NCI-H1930 (cell line): ENCODE results near the gene CCL28.
"Not testable (repeated sequence)": the region's sequence is repeated elsewhere in the genome, so short reads cannot be mapped to it uniquely, and the experiment has no call there.

Source experiments
- DNase-seq, 2 experiments: peaks; one replicate each; lab custom pipeline; 2025; lab: John Stamatoyannopoulos, UW

The CCL28 gene

GRCh38 chr5:43412156-43412555, at the start of gene CCL28:
CCL28 (minus strand) TSS chr5:43412391; CDS start chr5:43412316, 75 bp downstream.
- no peak for DNase-seq

GRCh38 chr5:43461066-43461465, 48.9 kb upstream of the CCL28 start:
- no peak for DNase-seq

- no peak for DNase-seq
Measured at GRCh38 chr5:43456556-43456955, 44.4 kb upstream of the CCL28 start.

- not testable (repeated sequence) for DNase-seq
Measured at GRCh38 chr5:43441575-43441974, 29.4 kb upstream of the CCL28 start.

GRCh38 chr5:43437062-43437660, 25.0 kb upstream of the CCL28 start:
- no peak for DNase-seq

GRCh38 chr5:43433382-43433781, 21.2 kb upstream of the CCL28 start:
- DNase-seq, result no peak

- DNase-seq, result no peak
Measured at GRCh38 chr5:43432486-43433375, 20.5 kb upstream of the CCL28 start.

GRCh38 chr5:43429706-43430105, 17.5 kb upstream of the CCL28 start:
- no peak for DNase-seq

- no peak for DNase-seq
Measured at GRCh38 chr5:43429016-43429415, 16.8 kb upstream of the CCL28 start.

- no peak for DNase-seq
Measured at GRCh38 chr5:43427306-43427705, 15.1 kb upstream of the CCL28 start.

- no peak for DNase-seq
Measured at GRCh38 chr5:43425983-43426382, 13.8 kb upstream of the CCL28 start.

GRCh38 chr5:43423086-43423485, 10.9 kb upstream of the CCL28 start:
- not testable (repeated sequence) for DNase-seq

- no peak for DNase-seq
Measured at GRCh38 chr5:43422143-43422542, 10.0 kb upstream of the CCL28 start.

- DNase-seq, result no peak
Measured at GRCh38 chr5:43421450-43422133, 9.4 kb upstream of the CCL28 start.

GRCh38 chr5:43420241-43420640, 8.1 kb upstream of the CCL28 start:
- no peak for DNase-seq

- no peak for DNase-seq
Measured at GRCh38 chr5:43418561-43418960, 6.4 kb upstream of the CCL28 start.

GRCh38 chr5:43416803-43417394, 4.7 kb upstream of the CCL28 start:
- DNase-seq, result no peak

GRCh38 chr5:43415935-43416802, 4.0 kb upstream of the CCL28 start:
- DNase-seq, result no peak

- DNase-seq, result no peak
Measured at GRCh38 chr5:43413966-43414365, 1.8 kb upstream of the CCL28 start.

- no peak for DNase-seq
Measured at GRCh38 chr5:43412644-43413043, 453 bp upstream of the CCL28 start.

GRCh38 chr5:43411495-43411894, 696 bp downstream of the CCL28 start:
- DNase-seq, result no peak
